ENCODE data around the gene DENND1A. TPM values are rescaled to one million over a fixed set of nuclear protein-coding genes. Genes with fewer than 3 reads are reported as not detected.
"Not testable (repeated sequence)": the region's sequence is repeated elsewhere in the genome, so short reads cannot be mapped to it uniquely, and the experiment has no call there.

DENND1A gene
- total RNA-seq, 1 donor from 2014 or later: 37.3 TPM

GRCh38 chr9:123815856-123816255 is 114.1 kb downstream of the DENND1A start:
- DNase-seq: not testable (repeated sequence)

GRCh38 chr9:123814496-123814895 is 115.4 kb downstream of the DENND1A start:
- no peak for DNase-seq

- no peak for DNase-seq
Observed at GRCh38 chr9:123812984-123813383, 116.9 kb downstream of the DENND1A start.

GRCh38 chr9:123807251-123807650 is 122.7 kb downstream of the DENND1A start:
- no peak for DNase-seq

GRCh38 chr9:123806829-123807228 is 123.1 kb downstream of the DENND1A start:
- DNase-seq: no peak

- no peak for DNase-seq
Observed at GRCh38 chr9:123798195-123798594, 131.7 kb downstream of the DENND1A start.

GRCh38 chr9:123796618-123797484 is 133.1 kb downstream of the DENND1A start:
- DNase-seq: no peak

GRCh38 chr9:123796094-123796493 is 133.8 kb downstream of the DENND1A start:
- DNase-seq: no peak

GRCh38 chr9:123795336-123795735 is 134.6 kb downstream of the DENND1A start:
- no peak for DNase-seq

- DNase-seq: no peak
Observed at GRCh38 chr9:123792501-123792900, 137.4 kb downstream of the DENND1A start.

GRCh38 chr9:123789554-123790292 is 140.2 kb downstream of the DENND1A start:
- no peak for DNase-seq

- DNase-seq: no peak
Observed at GRCh38 chr9:123787416-123787815, 142.5 kb downstream of the DENND1A start.

GRCh38 chr9:123784518-123784917 is 145.4 kb downstream of the DENND1A start:
- DNase-seq: no peak

- DNase-seq: no peak
Observed at GRCh38 chr9:123778232-123778902, 151.6 kb downstream of the DENND1A start.

- no peak for DNase-seq
Observed at GRCh38 chr9:123776708-123777537, 153.0 kb downstream of the DENND1A start.

GRCh38 chr9:123775289-123776284 is 154.3 kb downstream of the DENND1A start:
- DNase-seq: no peak

GRCh38 chr9:123773783-123774182 is 156.1 kb downstream of the DENND1A start:
- DNase-seq: no peak

GRCh38 chr9:123772967-123773366 is 157.0 kb downstream of the DENND1A start:
- no peak for DNase-seq

- DNase-seq: no peak
Observed at GRCh38 chr9:123772374-123772773, 157.6 kb downstream of the DENND1A start.

- no peak for DNase-seq
Observed at GRCh38 chr9:123771690-123772089, 158.2 kb downstream of the DENND1A start.

- DNase-seq: no peak
Observed at GRCh38 chr9:123769719-123770118, 160.2 kb downstream of the DENND1A start.
